GM18868 (cell line): ENCODE measurements around the gene NLRP9.

Experiments used
- ATAC-seq: cut with Tn5 transposase; IDR thresholded peaks from one replicate; pipeline ENCODE4 v1.9.1; 2021; ENCODE audit warnings: mild to moderate bottlenecking, moderate library complexity; ENCODE audit not compliant: unreplicated experiment

NLRP9 gene

GRCh38 chr19:55674841-55675660, 63.2 kb downstream of the NLRP9 start, which contains the start of gene EPN1:
Gene EPN1, plus strand, starts transcription at chr19:55675226. Its CDS starts 3,402 bp downstream, at chr19:55678628.
- peak; percentile 69 for ATAC-seq

- no peak for ATAC-seq
These were observed 63.8 kb downstream of the NLRP9 start for GRCh38 chr19:55674459-55674840.

GRCh38 chr19:55673889-55674288, 64.3 kb downstream of the NLRP9 start:
- ATAC-seq = no peak

- no peak for ATAC-seq
These were observed 64.7 kb downstream of the NLRP9 start for GRCh38 chr19:55673465-55673864.

GRCh38 chr19:55672418-55672817, 65.8 kb downstream of the NLRP9 start:
- ATAC-seq = no peak

- ATAC-seq = no peak
These were observed 67.2 kb downstream of the NLRP9 start for GRCh38 chr19:55671054-55671378.

GRCh38 chr19:55670280-55671053, 67.7 kb downstream of the NLRP9 start:
- ATAC-seq = no peak

GRCh38 chr19:55669418-55670279, 68.6 kb downstream of the NLRP9 start:
- ATAC-seq = no peak

- no peak for ATAC-seq
These were observed 69.4 kb downstream of the NLRP9 start for GRCh38 chr19:55668603-55669348.

- ATAC-seq = no peak
These were observed 70.2 kb downstream of the NLRP9 start for GRCh38 chr19:55667958-55668357.

- no peak for ATAC-seq
These were observed 70.7 kb downstream of the NLRP9 start for GRCh38 chr19:55667511-55667910.

GRCh38 chr19:55667006-55667381, 71.2 kb downstream of the NLRP9 start:
- ATAC-seq = no peak

- no peak for ATAC-seq
These were observed 71.7 kb downstream of the NLRP9 start for GRCh38 chr19:55666343-55667005.

- ATAC-seq = no peak
These were observed 74.2 kb downstream of the NLRP9 start for GRCh38 chr19:55663846-55664536.

- no peak for ATAC-seq
These were observed 76.4 kb downstream of the NLRP9 start for GRCh38 chr19:55661826-55662225.

GRCh38 chr19:55660991-55661390, 77.2 kb downstream of the NLRP9 start:
- ATAC-seq = no peak

GRCh38 chr19:55660404-55660803, 77.8 kb downstream of the NLRP9 start:
- ATAC-seq = no peak

GRCh38 chr19:55659822-55660221, 78.4 kb downstream of the NLRP9 start:
- ATAC-seq = no peak

- ATAC-seq = no peak
These were observed 79.2 kb downstream of the NLRP9 start for GRCh38 chr19:55658846-55659459.
